Esophagus muscularis mucosa (tissue), 4 donors: ENCODE measurements around the gene EPHA6. TPM values are rescaled to one million over a fixed set of nuclear protein-coding genes. Genes with fewer than 3 reads are reported as not detected.

Experiments used
- DNase-seq: peaks from one replicate; pipeline ENCODE4 v3.0.0-alpha.2; 2017; ENCODE audit errors: extremely low spot score
- H3K27ac ChIP-seq, 4 donors: fragments of 200-600 bp; sonication (generic); replicated peaks in 1 of 4; 1 replicate in 3 of 4; 2 replicates in 1 of 4; pipeline ENCODE4 v1.5.1; 2016 to 2019; ENCODE audit warnings: mild to moderate bottlenecking in 1 of 4
- H3K27me3 ChIP-seq, 4 donors: fragments of 200-600 bp; sonication (generic); one replicate each; pipeline versions ENCODE4 v1.5.1 to v1.6.0; 2016 to 2019
- H3K36me3 ChIP-seq, 4 donors: fragments of 200-600 bp; sonication (generic); one replicate each; pipeline ENCODE4 v1.5.1; 2016 to 2019
- H3K4me1 ChIP-seq, 4 donors: fragments of 200-600 bp; sonication (generic); one replicate each; pipeline ENCODE4 v1.5.1; 2016 to 2019
- H3K4me3 ChIP-seq, 4 donors: fragments of 200-600 bp; sonication (generic); 1 replicate in 2 of 4; 2 replicates in 2 of 4; pipeline ENCODE4 v1.5.1; 2016 to 2019; ENCODE audit warnings: mild to moderate bottlenecking in 4 of 4, moderate library complexity in 1 of 4
- H3K9me3 ChIP-seq, 4 donors: fragments of 200-600 bp; sonication (generic); 1 replicate in 3 of 4; 2 replicates in 1 of 4; pipeline ENCODE4 v1.5.1; 2016 to 2019
- EP300 ChIP-seq: sonication (generic); formaldehyde crosslinking; IDR thresholded peaks from one replicate; pipeline ENCODE4 v1.6.1; 2017; ENCODE audit warnings: antibody characterized with exemption
- POLR2A ChIP-seq: fragments of 450-650 bp; IDR thresholded peaks from one replicate; pipeline ENCODE4 v1.6.1; 2017; ENCODE audit warnings: antibody characterized with exemption, moderate library complexity, mild to moderate bottlenecking, low read depth
- POLR2AphosphoS5 ChIP-seq, 2 donors: sonication (generic); formaldehyde crosslinking; IDR thresholded peaks; one replicate each; pipeline ENCODE4 v1.6.1; 2017; ENCODE audit warnings: antibody characterized with exemption in 2 of 2
- WGBS: methylation state at CpG from one replicate; pipeline ENCODE4 v1.1.5; 2018; 5-methylcytosine and 5-hydroxymethylcytosine counted together
- intact Hi-C: fragments of 100-400 bp; cut with DNase I; formaldehyde crosslinking; loops from one replicate; pipeline ENCODE4 v1.15.1; 2023
- total RNA-seq, 4 donors: library from RNA; depleted of rRNA; stranded (reverse); fragments of >200 nt; gene quantifications; one replicate each; pipeline versions ENCODE4 v1.1.0 to v1.2.1, GENCODE V29; 2016
- TF ChIP-seq, protein P1 (sequence below), 3 experiments: fragments of 200-600 bp in 2 of 3; fragments of 450-650 bp in 1 of 3; sonication (generic) in 2 of 3; IDR thresholded peaks; one replicate each; pipeline ENCODE4 v1.5.1; 2017 to 2019; ENCODE audit warnings: antibody characterized with exemption in 3 of 3, mild to moderate bottlenecking in 2 of 3, moderate library complexity in 1 of 3

Gene EPHA6
- total RNA-seq, 4 donors from 2014 or later, result 1.8 to 8.3 (median 4.2) TPM

DNA sequence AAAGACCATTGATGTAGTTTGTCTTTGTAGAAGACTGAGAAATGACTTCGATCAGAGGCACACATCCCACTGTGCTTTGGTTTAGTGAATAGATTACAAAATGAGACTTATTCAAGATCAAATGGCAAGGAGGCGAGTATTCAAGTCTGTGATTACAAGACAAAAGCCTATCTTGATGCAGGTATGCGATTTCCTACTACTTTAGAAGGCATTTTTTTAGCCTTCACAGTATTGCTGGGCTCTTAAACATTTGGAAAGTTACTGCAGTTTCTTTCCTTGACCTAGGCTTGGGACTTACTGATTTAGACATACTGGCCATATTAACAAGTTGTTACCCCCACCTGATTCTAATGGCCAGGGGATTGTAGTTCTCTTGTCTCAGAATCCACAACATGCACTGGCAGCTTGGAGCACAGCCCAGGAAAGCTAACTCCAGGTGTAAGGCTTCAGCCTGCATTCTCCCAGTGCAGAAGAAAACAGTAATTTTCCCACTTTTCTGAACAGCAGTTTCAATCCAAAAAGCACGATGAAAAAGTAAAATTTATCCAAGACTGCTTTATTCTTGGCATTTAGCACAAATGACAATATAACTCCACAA, 311.6 kb downstream of the EPHA6 start:
- Histone ChIP-seq H3K4me3 (no peak overlapping the region), H3K27ac (no peak overlapping the region), H3K36me3 (no peaks in the 10 kb centered on the region), H3K4me1 (peaks cover 0 to 9% (median 0%) of the 10 kb centered on the region in 4 donors), H3K27me3 (no peaks in the 10 kb centered on the region), H3K9me3 (no peaks in the 10 kb centered on the region)
- intact Hi-C loops, result no loop called here
- DNase-seq, result no peak
- TF ChIP-seq POLR2A, result no peak
- TF ChIP-seq, protein P1, sequence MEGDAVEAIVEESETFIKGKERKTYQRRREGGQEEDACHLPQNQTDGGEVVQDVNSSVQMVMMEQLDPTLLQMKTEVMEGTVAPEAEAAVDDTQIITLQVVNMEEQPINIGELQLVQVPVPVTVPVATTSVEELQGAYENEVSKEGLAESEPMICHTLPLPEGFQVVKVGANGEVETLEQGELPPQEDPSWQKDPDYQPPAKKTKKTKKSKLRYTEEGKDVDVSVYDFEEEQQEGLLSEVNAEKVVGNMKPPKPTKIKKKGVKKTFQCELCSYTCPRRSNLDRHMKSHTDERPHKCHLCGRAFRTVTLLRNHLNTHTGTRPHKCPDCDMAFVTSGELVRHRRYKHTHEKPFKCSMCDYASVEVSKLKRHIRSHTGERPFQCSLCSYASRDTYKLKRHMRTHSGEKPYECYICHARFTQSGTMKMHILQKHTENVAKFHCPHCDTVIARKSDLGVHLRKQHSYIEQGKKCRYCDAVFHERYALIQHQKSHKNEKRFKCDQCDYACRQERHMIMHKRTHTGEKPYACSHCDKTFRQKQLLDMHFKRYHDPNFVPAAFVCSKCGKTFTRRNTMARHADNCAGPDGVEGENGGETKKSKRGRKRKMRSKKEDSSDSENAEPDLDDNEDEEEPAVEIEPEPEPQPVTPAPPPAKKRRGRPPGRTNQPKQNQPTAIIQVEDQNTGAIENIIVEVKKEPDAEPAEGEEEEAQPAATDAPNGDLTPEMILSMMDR (IDR thresholded peaks at IDR 0.05), result no peak
- TF ChIP-seq EP300, result no peak
- no peak for TF ChIP-seq POLR2AphosphoS5 (IDR thresholded peaks at IDR 0.05)
- WGBS, result 44% methylated on average over 4 of the region's 4 CpGs

DNA sequence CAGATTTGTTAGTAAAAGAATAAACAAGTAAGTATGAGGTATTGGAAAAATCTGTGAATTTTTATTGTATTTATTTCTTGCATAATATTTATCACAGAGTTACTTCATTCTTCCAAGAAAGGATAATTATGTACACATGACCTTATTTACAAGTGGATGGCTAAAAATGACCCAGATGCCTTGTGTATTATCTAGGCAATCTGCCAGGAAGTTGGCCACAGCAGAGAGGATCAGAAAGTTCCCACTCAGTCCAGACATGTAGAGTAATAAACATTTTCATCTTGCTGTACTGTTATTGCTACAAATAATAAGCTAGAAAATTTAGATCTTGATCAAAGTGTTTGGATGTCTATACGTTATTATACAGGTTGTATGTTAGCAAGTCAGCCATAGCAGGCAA, 317.1 kb downstream of the EPHA6 start:
- intact Hi-C loops, result no loop called here
- TF ChIP-seq POLR2A (no peak), POLR2AphosphoS5 (IDR thresholded peaks at IDR 0.05) (no peak), EP300 (no peak)
- TF ChIP-seq, protein P1 (IDR thresholded peaks at IDR 0.05), result no peak
- no peak for DNase-seq
- Histone ChIP-seq H3K9me3 (no peaks in the 10 kb centered on the region), H3K4me3 (no peak overlapping the region), H3K4me1 (peaks cover 0 to 3% (median 0%) of the 10 kb centered on the region in 4 donors), H3K27me3 (no peaks in the 10 kb centered on the region), H3K36me3 (no peaks in the 10 kb centered on the region), H3K27ac (no peak overlapping the region)
- 66% methylated on average over 1 of the region's 1 CpG for WGBS

DNA sequence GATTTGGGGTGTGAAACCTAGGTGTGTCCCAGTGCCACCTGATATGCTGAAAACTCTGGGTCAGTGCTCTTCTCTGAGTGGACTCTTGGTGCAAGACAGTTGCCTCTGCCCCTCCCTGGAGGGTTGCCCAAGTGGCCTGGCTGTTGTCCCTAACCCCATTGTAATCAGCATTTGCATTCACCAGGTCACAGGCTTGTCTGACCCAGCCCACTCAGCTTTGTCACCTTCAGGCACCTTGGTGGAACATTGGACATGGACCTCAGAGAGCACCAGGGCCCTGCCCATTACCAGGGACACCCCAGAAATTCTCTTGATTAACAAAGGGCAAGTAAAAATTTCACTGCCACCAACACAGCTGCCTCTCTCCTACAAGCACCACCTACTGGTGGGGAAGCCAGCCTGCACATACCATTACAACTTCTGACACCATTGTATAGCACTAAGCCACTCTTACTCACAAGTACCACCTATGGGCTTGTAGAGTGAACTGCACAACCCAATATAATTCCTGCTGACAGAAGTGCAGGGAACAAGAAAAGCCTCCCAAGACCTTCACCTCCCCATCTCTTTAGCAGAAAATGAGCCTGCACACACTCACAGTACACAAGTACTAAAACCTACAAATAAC, 324.6 kb downstream of the EPHA6 start:
- Histone ChIP-seq H3K4me3 (no peak overlapping the region), H3K9me3 (peaks cover 0 to 25% (median 13%) of the 10 kb centered on the region in 4 donors), H3K27ac (no peak overlapping the region), H3K4me1 (no peaks in the 10 kb centered on the region), H3K36me3 (no peaks in the 10 kb centered on the region), H3K27me3 (no peaks in the 10 kb centered on the region)
- DNase-seq, result no peak
- intact Hi-C loops, result no loop called here
- TF ChIP-seq, protein P1 (IDR thresholded peaks at IDR 0.05), result no peak
- TF ChIP-seq POLR2AphosphoS5 (IDR thresholded peaks at IDR 0.05) (no peak), EP300 (no peak), POLR2A (no peak)

DNA sequence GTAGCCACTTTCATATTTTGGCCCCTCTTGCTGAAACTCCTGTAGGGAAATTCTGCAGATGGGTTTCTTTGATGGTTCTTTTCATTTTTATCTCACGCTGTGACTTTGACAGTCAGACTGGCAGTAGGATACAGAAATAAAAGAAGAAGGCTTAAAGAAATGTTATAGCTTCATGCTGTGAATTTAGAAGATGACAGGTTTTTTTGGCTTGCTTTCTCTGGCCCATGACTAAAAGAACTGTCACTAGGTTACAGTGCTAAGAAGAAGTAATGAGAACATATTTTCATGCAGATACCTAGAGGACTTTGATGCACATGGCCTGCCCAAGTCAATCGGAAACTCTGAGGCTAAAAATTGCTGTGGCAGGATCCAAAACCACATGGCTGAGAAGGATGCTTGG, 334.5 kb downstream of the EPHA6 start:
- TF ChIP-seq EP300 (no peak), POLR2AphosphoS5 (IDR thresholded peaks at IDR 0.05) (no peak), POLR2A (no peak)
- TF ChIP-seq, protein P1 (IDR thresholded peaks at IDR 0.05), result no peak
- Histone ChIP-seq H3K27me3 (no peaks in the 10 kb centered on the region), H3K9me3 (peaks cover 0 to 6% (median 3%) of the 10 kb centered on the region in 4 donors), H3K27ac (no peak overlapping the region), H3K36me3 (no peaks in the 10 kb centered on the region), H3K4me3 (no peak overlapping the region), H3K4me1 (no peaks in the 10 kb centered on the region)
- 52% methylated on average over 2 of the region's 2 CpGs for WGBS
- no peak for DNase-seq
- intact Hi-C loops, result no loop called here

DNA sequence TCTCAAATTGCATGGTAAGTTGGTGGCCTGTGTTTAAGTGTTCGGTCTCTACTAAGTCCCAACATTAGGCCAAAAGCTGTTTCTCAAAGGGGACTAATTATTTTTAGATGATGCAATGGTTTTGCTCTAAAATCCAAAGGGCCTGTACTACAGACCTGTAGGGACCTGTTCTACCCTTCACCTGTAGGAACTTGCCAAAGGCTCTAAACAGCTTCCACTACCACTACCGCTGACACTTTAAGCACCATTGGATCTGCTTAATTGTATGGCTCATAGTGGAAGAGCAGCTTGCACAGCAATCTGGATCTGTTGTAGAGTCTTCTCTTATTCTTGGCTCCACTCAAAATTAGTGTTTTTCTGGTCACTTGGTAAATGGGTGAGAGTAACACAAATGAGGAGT, 346.8 kb downstream of the EPHA6 start:
- no peak for DNase-seq
- Histone ChIP-seq H3K36me3 (no peaks in the 10 kb centered on the region), H3K4me3 (no peak overlapping the region), H3K9me3 (no peaks in the 10 kb centered on the region), H3K4me1 (no peaks in the 10 kb centered on the region), H3K27me3 (no peaks in the 10 kb centered on the region), H3K27ac (no peak overlapping the region)
- intact Hi-C loops, result no loop called here
- TF ChIP-seq EP300, result no peak
- no peak for TF ChIP-seq POLR2AphosphoS5 (IDR thresholded peaks at IDR 0.05)
- TF ChIP-seq POLR2A, result no peak
- TF ChIP-seq, protein P1 (IDR thresholded peaks at IDR 0.05), result no peak
- WGBS, result 64% methylated on average over 2 of the region's 2 CpGs
